ENCODE measurements around the gene LANCL2. TPM values are rescaled to one million over a fixed set of nuclear protein-coding genes. Genes with fewer than 3 reads are reported as not detected.

Gene LANCL2
- polyA plus RNA-seq, 4 donors, result 12.1 to 19.4 (median 13.8) TPM

DNA sequence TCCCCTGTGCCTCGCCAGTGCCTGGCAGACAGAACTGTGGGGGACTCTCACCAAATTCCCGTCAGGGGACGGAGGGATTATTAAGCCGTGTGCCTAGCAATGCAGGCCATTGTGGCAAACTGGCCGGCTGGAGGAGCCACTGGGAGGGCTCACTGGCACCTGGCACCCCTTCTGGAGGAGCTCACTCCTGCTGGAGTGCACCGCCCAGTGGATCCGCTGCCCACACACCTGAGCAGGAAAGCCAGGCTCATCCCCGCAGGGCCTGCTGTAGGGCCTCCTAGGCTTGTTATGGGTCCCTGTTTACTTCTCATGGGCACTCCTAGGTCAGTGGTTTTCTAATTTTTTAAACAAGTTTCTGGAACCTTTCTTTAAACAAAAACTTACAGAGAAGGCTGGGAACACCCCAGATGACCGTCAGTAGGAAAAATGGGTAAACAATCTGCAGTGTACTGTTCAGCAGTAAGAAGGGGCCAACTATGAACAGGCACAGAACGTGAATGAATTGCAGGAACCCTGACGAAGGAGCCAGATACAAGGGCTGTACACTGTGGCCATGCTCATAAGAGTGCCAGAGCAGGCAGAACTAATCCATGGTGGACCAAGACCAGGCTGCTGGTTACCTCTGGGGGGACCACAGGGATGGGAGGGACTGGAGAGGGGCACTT, 64.8 kb downstream of the LANCL2 start:
- no peak overlapping the region for H3K4me3 ChIP-seq (ENCODE audit: low read depth in 1 of 3, low read length in 3 of 3)
- no peak overlapping the region for H3K27ac ChIP-seq (ENCODE audit: low read depth in 1 of 3, low read length in 2 of 3)
- DNase-seq (no peak), FAIRE-seq (no peak)
- H3K36me3 ChIP-seq (ENCODE audit: control insufficient read depth in 3 of 3, insufficient read depth in 2 of 3, low read depth in 1 of 3, low read length in 3 of 3), result peaks cover 0 to 38% (median 4%) of the 10 kb centered on the region in 3 donors
- no peaks in the 10 kb centered on the region for H3K27me3 ChIP-seq (ENCODE audit: control insufficient read depth in 3 of 3, insufficient read depth in 3 of 3, low read length in 3 of 3)
- 74 to 86% (median 84%) methylated on average over 11 of the region's 11 CpGs for WGBS, 3 donors
- H3K4me1 ChIP-seq (ENCODE audit: control insufficient read depth in 3 of 3, insufficient read depth in 2 of 3, low read depth in 1 of 3, low read length in 2 of 3), result peaks cover 0 to 7% (median 0%) of the 10 kb centered on the region in 3 donors
- H3K9me3 ChIP-seq (ENCODE audit: control insufficient read depth in 2 of 2, insufficient read depth in 1 of 2, low read depth in 1 of 2, low read length in 1 of 2), result no peaks in the 10 kb centered on the region

DNA sequence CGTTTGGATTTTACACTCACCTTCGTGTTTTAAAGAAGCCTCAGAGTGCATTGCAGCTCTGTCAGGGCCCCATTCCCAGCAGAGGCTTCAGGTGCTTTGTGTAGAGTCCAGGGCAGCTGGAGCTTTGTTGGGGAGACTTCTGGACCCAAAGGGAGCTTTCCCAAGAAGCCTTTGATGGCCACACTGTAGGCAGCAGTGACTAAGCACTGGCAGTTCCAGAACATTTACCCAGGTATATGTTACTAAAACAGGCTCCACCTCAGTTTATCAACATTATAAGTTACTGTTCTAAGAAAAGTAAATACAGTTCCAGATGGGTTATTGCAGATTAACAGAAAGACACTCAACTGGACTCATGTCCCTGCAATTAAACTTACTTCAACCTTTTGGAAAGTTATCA, 66.8 kb downstream of the LANCL2 start:
- Histone ChIP-seq H3K27ac (ENCODE audit: low read depth in 1 of 3, low read length in 2 of 3) (no peak overlapping the region), H3K27me3 (ENCODE audit: control insufficient read depth in 3 of 3, insufficient read depth in 3 of 3, low read length in 3 of 3) (no peaks in the 10 kb centered on the region), H3K4me1 (ENCODE audit: control insufficient read depth in 3 of 3, insufficient read depth in 2 of 3, low read depth in 1 of 3, low read length in 2 of 3) (peaks cover 0 to 7% (median 0%) of the 10 kb centered on the region in 3 donors), H3K36me3 (ENCODE audit: control insufficient read depth in 3 of 3, insufficient read depth in 2 of 3, low read depth in 1 of 3, low read length in 3 of 3) (peaks cover 0 to 24% (median 0%) of the 10 kb centered on the region in 3 donors), H3K4me3 (ENCODE audit: low read depth in 1 of 3, low read length in 3 of 3) (no peak overlapping the region), H3K9me3 (ENCODE audit: control insufficient read depth in 2 of 2, insufficient read depth in 1 of 2, low read depth in 1 of 2, low read length in 1 of 2) (no peaks in the 10 kb centered on the region)
- WGBS, 3 donors, result 5 to 38% (median 25%) methylated on average over 2 of the region's 2 CpGs
- DNase-seq, result peak; percentile 35 to 38
- no peak for FAIRE-seq

DNA sequence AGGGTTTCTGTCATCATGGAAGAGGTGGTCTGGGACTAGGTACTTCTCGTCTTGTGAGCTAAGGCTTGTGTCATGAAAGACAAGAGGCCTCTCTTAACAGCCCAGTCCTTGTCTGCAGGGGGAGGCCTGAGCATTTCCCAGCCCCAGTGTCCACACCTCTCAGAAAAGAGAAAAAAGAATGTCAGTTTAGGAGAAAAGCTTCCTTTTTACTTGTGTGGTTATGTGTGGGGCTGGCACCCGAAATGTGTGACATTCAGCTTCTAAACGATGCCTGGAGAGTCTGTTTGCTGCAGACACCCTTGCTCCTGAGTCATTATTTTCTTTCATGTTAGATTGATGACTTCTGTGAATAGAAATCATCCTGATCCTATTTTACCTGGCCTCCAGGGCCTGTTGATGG, 67.4 kb downstream of the LANCL2 start:
- WGBS, 3 donors, result 78 to 81% (median 80%) methylated on average over 3 of the region's 3 CpGs
- no peak for DNase-seq
- peaks cover 0 to 23% (median 0%) of the 10 kb centered on the region in 3 donors for H3K36me3 ChIP-seq (ENCODE audit: control insufficient read depth in 3 of 3, insufficient read depth in 2 of 3, low read depth in 1 of 3, low read length in 3 of 3)
- H3K27me3 ChIP-seq (ENCODE audit: control insufficient read depth in 3 of 3, insufficient read depth in 3 of 3, low read length in 3 of 3), result no peaks in the 10 kb centered on the region
- peak overlapping the region in 1 of 3 donors; percentile 6 for H3K27ac ChIP-seq (ENCODE audit: low read depth in 1 of 3, low read length in 2 of 3)
- peaks cover 0 to 7% (median 0%) of the 10 kb centered on the region in 3 donors for H3K4me1 ChIP-seq (ENCODE audit: control insufficient read depth in 3 of 3, insufficient read depth in 2 of 3, low read depth in 1 of 3, low read length in 2 of 3)
- H3K4me3 ChIP-seq (ENCODE audit: low read depth in 1 of 3, low read length in 3 of 3), result no peak overlapping the region
- H3K9me3 ChIP-seq (ENCODE audit: control insufficient read depth in 2 of 2, insufficient read depth in 1 of 2, low read depth in 1 of 2, low read length in 1 of 2), result no peaks in the 10 kb centered on the region
- no peak for FAIRE-seq

DNA sequence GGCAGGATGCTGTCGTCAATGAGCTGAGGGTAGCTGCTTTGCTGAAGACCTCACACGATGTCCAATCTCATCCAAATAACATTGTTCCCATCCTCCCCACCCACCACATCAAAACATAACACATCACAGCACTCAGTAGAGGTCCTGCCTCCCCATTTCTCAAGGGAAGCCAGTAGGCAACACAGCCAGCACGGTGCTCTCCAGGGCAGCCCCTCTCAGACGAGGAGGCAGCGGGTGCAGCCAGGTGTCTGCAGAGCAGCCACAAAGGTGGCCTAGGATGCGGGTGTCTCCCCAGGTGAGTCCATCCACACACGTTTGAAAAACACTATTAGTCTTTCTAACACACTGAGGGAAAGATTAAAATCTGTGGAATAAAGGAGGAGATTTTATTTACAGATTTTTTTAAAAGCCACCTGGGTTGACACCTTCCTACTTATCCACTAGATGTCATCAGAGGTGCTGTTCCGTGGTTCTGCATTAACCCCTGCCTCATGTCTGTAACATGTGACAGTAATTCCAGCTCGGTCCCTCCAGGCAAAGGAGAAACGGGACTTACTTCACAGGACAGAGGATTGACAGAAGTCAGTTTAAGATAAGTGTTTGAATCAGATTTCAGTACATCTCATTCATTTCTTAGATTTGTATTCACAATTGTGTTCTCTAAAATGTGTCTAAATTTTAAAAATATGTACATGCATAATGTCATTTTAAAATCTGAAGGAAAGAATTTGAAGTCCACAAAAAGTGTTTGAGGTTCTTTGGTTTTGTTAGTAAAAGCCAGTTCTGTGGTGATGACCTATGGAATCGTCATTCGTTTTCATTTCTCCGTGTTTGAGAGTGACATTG, 68.0 kb downstream of the LANCL2 start:
- no peaks in the 10 kb centered on the region for H3K27me3 ChIP-seq (ENCODE audit: control insufficient read depth in 3 of 3, insufficient read depth in 3 of 3, low read length in 3 of 3)
- H3K4me1 ChIP-seq (ENCODE audit: control insufficient read depth in 3 of 3, insufficient read depth in 2 of 3, low read depth in 1 of 3, low read length in 2 of 3), result peaks cover 0 to 7% (median 0%) of the 10 kb centered on the region in 3 donors
- FAIRE-seq, result no peak
- WGBS, 3 donors, result 63 to 65% (median 64%) methylated on average over 13 of the region's 13 CpGs
- H3K9me3 ChIP-seq (ENCODE audit: control insufficient read depth in 2 of 2, insufficient read depth in 1 of 2, low read depth in 1 of 2, low read length in 1 of 2), result no peaks in the 10 kb centered on the region
- DNase-seq, result peak; percentile 38 to 64
- no peak overlapping the region for H3K27ac ChIP-seq (ENCODE audit: low read depth in 1 of 3, low read length in 2 of 3)
- no peak overlapping the region for H3K4me3 ChIP-seq (ENCODE audit: low read depth in 1 of 3, low read length in 3 of 3)
- H3K36me3 ChIP-seq (ENCODE audit: control insufficient read depth in 3 of 3, insufficient read depth in 2 of 3, low read depth in 1 of 3, low read length in 3 of 3), result peaks cover 0 to 18% (median 0%) of the 10 kb centered on the region in 3 donors

DNA sequence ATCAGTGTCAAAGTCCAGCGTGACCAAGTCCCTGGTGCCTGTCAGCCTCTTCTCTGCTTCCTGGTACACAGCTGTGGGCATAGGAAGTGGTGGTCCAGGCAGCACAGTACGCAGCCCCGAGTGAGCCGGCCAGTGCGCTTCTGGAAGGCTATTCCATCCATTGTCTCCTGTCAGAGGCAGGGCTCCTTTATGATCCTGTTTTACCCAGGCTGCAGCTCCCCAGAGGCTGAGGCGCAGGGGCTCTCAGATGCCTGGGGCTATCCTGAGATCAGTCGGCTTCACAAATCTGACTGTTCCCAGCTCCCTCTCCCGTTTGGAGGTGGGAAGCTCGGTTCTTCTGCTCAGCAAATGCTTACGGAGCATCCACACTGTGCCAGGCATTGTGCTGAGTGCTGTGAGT, 70.3 kb downstream of the LANCL2 start:
- no peak overlapping the region for H3K4me3 ChIP-seq (ENCODE audit: low read depth in 1 of 3, low read length in 3 of 3)
- 81 to 90% (median 83%) methylated on average over 10 of the region's 10 CpGs for WGBS, 3 donors
- H3K9me3 ChIP-seq (ENCODE audit: control insufficient read depth in 2 of 2, insufficient read depth in 1 of 2, low read depth in 1 of 2, low read length in 1 of 2), result no peaks in the 10 kb centered on the region
- H3K4me1 ChIP-seq (ENCODE audit: control insufficient read depth in 3 of 3, insufficient read depth in 2 of 3, low read depth in 1 of 3, low read length in 2 of 3), result peaks cover 0 to 7% (median 0%) of the 10 kb centered on the region in 3 donors
- H3K27me3 ChIP-seq (ENCODE audit: control insufficient read depth in 3 of 3, insufficient read depth in 3 of 3, low read length in 3 of 3), result no peaks in the 10 kb centered on the region
- H3K36me3 ChIP-seq (ENCODE audit: control insufficient read depth in 3 of 3, insufficient read depth in 2 of 3, low read depth in 1 of 3, low read length in 3 of 3), result peaks cover 0 to 12% (median 0%) of the 10 kb centered on the region in 3 donors
- FAIRE-seq, result no peak
- no peak overlapping the region for H3K27ac ChIP-seq (ENCODE audit: low read depth in 1 of 3, low read length in 2 of 3)
- DNase-seq, result no peak

DNA sequence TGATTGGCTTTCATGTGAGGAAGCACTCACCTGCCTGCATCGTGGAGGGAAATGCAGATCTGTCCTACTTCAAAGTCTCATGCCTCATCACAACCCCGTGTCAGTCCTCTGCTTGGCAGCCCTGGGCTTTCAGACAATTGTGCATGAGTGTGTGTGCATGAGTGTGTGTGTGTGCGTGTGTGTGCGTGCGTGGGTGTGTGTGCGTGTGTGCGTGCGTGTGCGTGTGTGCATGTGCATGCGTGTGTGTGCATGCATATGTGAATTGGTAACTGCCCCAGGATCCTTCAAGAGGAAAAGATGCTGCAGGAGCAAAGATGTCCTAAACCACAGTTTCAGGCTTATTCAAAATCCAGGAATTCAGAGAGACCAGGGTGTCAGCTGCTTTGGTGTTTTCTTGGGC, 71.3 kb downstream of the LANCL2 start:
- peaks cover 0 to 5% (median 0%) of the 10 kb centered on the region in 3 donors for H3K4me1 ChIP-seq (ENCODE audit: control insufficient read depth in 3 of 3, insufficient read depth in 2 of 3, low read depth in 1 of 3, low read length in 2 of 3)
- H3K4me3 ChIP-seq (ENCODE audit: low read depth in 1 of 3, low read length in 3 of 3), result no peak overlapping the region
- H3K27ac ChIP-seq (ENCODE audit: low read depth in 1 of 3, low read length in 2 of 3), result no peak overlapping the region
- peaks cover 0 to 12% (median 0%) of the 10 kb centered on the region in 3 donors for H3K36me3 ChIP-seq (ENCODE audit: control insufficient read depth in 3 of 3, insufficient read depth in 2 of 3, low read depth in 1 of 3, low read length in 3 of 3)
- FAIRE-seq, result no peak
- H3K27me3 ChIP-seq (ENCODE audit: control insufficient read depth in 3 of 3, insufficient read depth in 3 of 3, low read length in 3 of 3), result no peaks in the 10 kb centered on the region
- WGBS, 3 donors, result 77 to 90% (median 81%) methylated on average over 10 of the region's 10 CpGs
- DNase-seq, result no peak
- no peaks in the 10 kb centered on the region for H3K9me3 ChIP-seq (ENCODE audit: control insufficient read depth in 2 of 2, insufficient read depth in 1 of 2, low read depth in 1 of 2, low read length in 1 of 2)

DNA sequence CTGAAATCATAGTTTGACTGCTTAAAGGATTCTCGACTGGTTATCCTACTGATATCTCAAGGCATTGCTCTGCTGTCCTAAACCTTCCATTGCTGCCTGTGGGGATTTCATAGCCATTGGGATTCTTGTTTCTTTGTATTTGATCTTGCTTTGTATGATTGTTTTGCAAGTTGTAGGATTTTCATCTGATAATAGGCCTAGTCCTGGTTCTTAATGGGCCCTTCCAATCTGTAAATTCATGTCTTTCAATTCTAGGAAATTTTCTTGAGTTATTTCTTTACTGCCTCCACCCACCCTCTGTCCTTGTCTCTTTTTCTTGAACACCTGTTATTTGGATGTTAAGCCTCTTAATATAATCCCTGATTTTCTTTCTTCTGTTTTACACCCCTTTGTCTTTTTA, 72.2 kb downstream of the LANCL2 start:
- 88 to 94% (median 94%) methylated on average over 1 of the region's 1 CpG for WGBS, 3 donors

DNA sequence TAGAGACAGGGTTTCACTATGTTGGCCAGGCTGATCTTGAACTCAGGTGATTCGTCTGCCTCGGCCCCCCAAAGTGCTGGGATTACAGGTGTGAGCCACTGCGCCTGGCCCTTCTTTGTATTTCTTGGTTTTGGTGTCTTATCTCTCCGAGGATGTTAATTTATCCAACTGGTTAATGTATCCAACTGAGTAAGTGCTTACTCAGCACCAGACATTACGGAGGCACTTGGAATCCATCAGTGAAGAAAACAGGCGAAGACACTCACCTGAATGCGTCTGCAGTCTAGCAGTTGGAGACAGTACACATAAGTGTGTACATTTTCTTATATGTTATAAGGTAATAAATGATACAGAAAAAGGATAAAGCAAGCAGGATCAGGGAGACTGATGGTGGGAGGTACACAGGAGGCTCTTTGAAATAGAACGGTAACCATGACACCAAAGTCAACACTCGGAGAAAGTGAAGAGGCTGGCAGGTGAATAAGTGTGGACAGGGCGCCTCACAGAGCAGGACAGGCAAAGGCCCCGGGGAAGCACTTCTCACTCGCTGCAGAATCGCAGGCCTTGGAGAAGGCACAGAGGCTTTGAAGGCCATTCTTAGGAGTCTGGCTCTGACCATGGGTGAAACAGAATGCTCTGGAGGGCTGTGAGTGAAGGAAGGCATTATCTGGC, 73.1 kb downstream of the LANCL2 start:
- no peaks in the 10 kb centered on the region for H3K4me1 ChIP-seq (ENCODE audit: control insufficient read depth in 3 of 3, insufficient read depth in 2 of 3, low read depth in 1 of 3, low read length in 2 of 3)
- H3K27ac ChIP-seq (ENCODE audit: low read depth in 1 of 3, low read length in 2 of 3), result no peak overlapping the region
- no peak for FAIRE-seq
- H3K27me3 ChIP-seq (ENCODE audit: control insufficient read depth in 3 of 3, insufficient read depth in 3 of 3, low read length in 3 of 3), result no peaks in the 10 kb centered on the region
- DNase-seq, result no peak
- H3K36me3 ChIP-seq (ENCODE audit: control insufficient read depth in 3 of 3, insufficient read depth in 2 of 3, low read depth in 1 of 3, low read length in 3 of 3), result peaks cover 0 to 2% (median 0%) of the 10 kb centered on the region in 3 donors
- H3K9me3 ChIP-seq (ENCODE audit: control insufficient read depth in 2 of 2, insufficient read depth in 1 of 2, low read depth in 1 of 2, low read length in 1 of 2), result no peaks in the 10 kb centered on the region
- 90 to 94% (median 90%) methylated on average over 13 of the region's 13 CpGs for WGBS, 3 donors
- H3K4me3 ChIP-seq (ENCODE audit: low read depth in 1 of 3, low read length in 3 of 3), result no peak overlapping the region

More for the DNA sequence above, 72.2 kb downstream of the LANCL2 start:
- no peaks in the 10 kb centered on the region for H3K27me3 ChIP-seq (ENCODE audit: control insufficient read depth in 3 of 3, insufficient read depth in 3 of 3, low read length in 3 of 3)
- H3K36me3 ChIP-seq (ENCODE audit: control insufficient read depth in 3 of 3, insufficient read depth in 2 of 3, low read depth in 1 of 3, low read length in 3 of 3), result peaks cover 0 to 9% (median 0%) of the 10 kb centered on the region in 3 donors
- H3K27ac ChIP-seq (ENCODE audit: low read depth in 1 of 3, low read length in 2 of 3), result no peak overlapping the region
- H3K4me1 ChIP-seq (ENCODE audit: control insufficient read depth in 3 of 3, insufficient read depth in 2 of 3, low read depth in 1 of 3, low read length in 2 of 3), result no peaks in the 10 kb centered on the region
- H3K4me3 ChIP-seq (ENCODE audit: low read depth in 1 of 3, low read length in 3 of 3), result no peak overlapping the region
- H3K9me3 ChIP-seq (ENCODE audit: control insufficient read depth in 2 of 2, insufficient read depth in 1 of 2, low read depth in 1 of 2, low read length in 1 of 2), result no peaks in the 10 kb centered on the region
- DNase-seq (no peak), FAIRE-seq (no peak)
